ENCODE data around the gene FOXP2.

- TF ChIP-seq CTCF (IDR thresholded peaks at IDR 0.05; ENCODE audit: low read depth, low read length) (no peak), EZH2phosphoT487 (IDR thresholded peaks at IDR 0.05; ENCODE audit: low read depth) (no peak)
Observed at GRCh38 chr7:114548081-114548980, 133.7 kb downstream of the FOXP2 start.
